Stimulated activated CD4-positive, alpha-beta T cell treated with anti-CD3 and anti-CD28 coated beads, Interleukin-1b, Interleukin-23, amount 100 ng/mL, for 4 hours (primary cell): ENCODE results near the gene PCDHA1.
"Not testable (repeated sequence)": the region's sequence is repeated elsewhere in the genome, so short reads cannot be mapped to it uniquely, and the experiment has no call there.

ENCODE experiments used
- DNase-seq, 2 donors: peaks; one replicate each; pipeline ENCODE4 v3.0.0-alpha.2; 2020; ENCODE audit warnings: low read depth in 2 of 2

The PCDHA1 gene

GRCh38 chr5:140849831-140850634, 64.1 kb downstream of the PCDHA1 start:
- DNase-seq, result not testable (repeated sequence)

GRCh38 chr5:140855772-140856674, 70.1 kb downstream of the PCDHA1 start, which contains the start of gene PCDHA10:
PCDHA10 (plus strand) TSS chr5:140855897; CDS start chr5:140856049, 152 bp downstream.
- DNase-seq, result no peak

- DNase-seq, result no peak
These were observed 71.4 kb downstream of the PCDHA1 start for GRCh38 chr5:140857177-140857986.

GRCh38 chr5:140857987-140858240, 72.0 kb downstream of the PCDHA1 start:
- DNase-seq, result no peak

- no peak for DNase-seq
These were observed 76.7 kb downstream of the PCDHA1 start for GRCh38 chr5:140862441-140863295.

GRCh38 chr5:140868721-140869554, 83.0 kb downstream of the PCDHA1 start, which contains the start of gene PCDHA11:
PCDHA11 (plus strand) TSS chr5:140868957; CDS start chr5:140869104, 147 bp downstream.
- no peak for DNase-seq

GRCh38 chr5:140869555-140869886, 83.6 kb downstream of the PCDHA1 start:
- no peak for DNase-seq

GRCh38 chr5:140870221-140871201, 84.6 kb downstream of the PCDHA1 start:
- DNase-seq, result no peak

GRCh38 chr5:140875085-140876065, 89.4 kb downstream of the PCDHA1 start, which contains the start of gene PCDHA12:
PCDHA12 (plus strand) TSS chr5:140875308; CDS start chr5:140875473, 165 bp downstream.
- no peak for DNase-seq

GRCh38 chr5:140876541-140877261, 90.8 kb downstream of the PCDHA1 start:
- DNase-seq, result not testable (repeated sequence)

- no peak for DNase-seq
These were observed 91.3 kb downstream of the PCDHA1 start for GRCh38 chr5:140877262-140877581.

- no peak for DNase-seq
These were observed 96.1 kb downstream of the PCDHA1 start, which contains the start of gene PCDHA13 for GRCh38 chr5:140881889-140882590. PCDHA13 (plus strand) TSS chr5:140882124; CDS start chr5:140882269, 145 bp downstream.

- DNase-seq, result no peak
These were observed 96.6 kb downstream of the PCDHA1 start for GRCh38 chr5:140882591-140882899.

- DNase-seq, result no peak
These were observed 97.4 kb downstream of the PCDHA1 start for GRCh38 chr5:140883373-140883772.

- no peak for DNase-seq
These were observed 98.2 kb downstream of the PCDHA1 start for GRCh38 chr5:140883927-140884697.

GRCh38 chr5:140916325-140916724, 130.4 kb downstream of the PCDHA1 start:
- no peak for DNase-seq
